Measurements from ENCODE around the gene NFIC. TPM values are rescaled to one million over a fixed set of nuclear protein-coding genes. Genes with fewer than 3 reads are reported as not detected.

The NFIC gene
- total RNA-seq, 6 donors from 2014 or later = 96.1 to 175 (median 154) TPM

- no peaks in the 10 kb centered on the region for H3K9me3 ChIP-seq
- peaks cover 0 to 37% (median 0%) of the 10 kb centered on the region in 4 donors for H3K36me3 ChIP-seq
- no peak overlapping the region for H3K4me3 ChIP-seq
- ATAC-seq (ENCODE audit: low FRiP score in 2 of 2) (no peak), DNase-seq (no peak)
- peaks cover 32 to 45% (median 43%) of the 10 kb centered on the region in 4 donors for H3K4me1 ChIP-seq
- H3K27me3 ChIP-seq = no peaks in the 10 kb centered on the region
- H3K27ac ChIP-seq = peak overlapping the region in 3 of 4 donors; percentile 18 to 53 (median 28)
- TF ChIP-seq POLR2AphosphoS5 (IDR thresholded peaks at IDR 0.05) (no peak), EP300 (IDR thresholded peaks at IDR 0.05) (no peak), CTCF (IDR thresholded peaks at IDR 0.05) (no peak), POLR2A (IDR thresholded peaks at IDR 0.05) (no peak)
- 67 to 84% methylated on average over 6 to 8 of the region's 11 CpGs for WGBS, 2 donors
Observed at GRCh38 chr19:3392480-3392879, 26.1 kb downstream of the NFIC start.

- Histone ChIP-seq H3K27me3 (no peaks in the 10 kb centered on the region), H3K4me3 (peak overlapping the region in 2 of 4 donors; percentile 24 to 42), H3K9me3 (no peaks in the 10 kb centered on the region), H3K4me1 (peaks cover 36 to 48% (median 45%) of the 10 kb centered on the region in 4 donors), H3K36me3 (peaks cover 0 to 24% (median 0%) of the 10 kb centered on the region in 4 donors), H3K27ac (peak overlapping the region; percentile 72 to 97 (median 86))
- no peak for ATAC-seq (ENCODE audit: low FRiP score in 2 of 2)
- TF ChIP-seq POLR2A (IDR thresholded peaks at IDR 0.05) (no peak), POLR2AphosphoS5 (IDR thresholded peaks at IDR 0.05) (no peak), CTCF (IDR thresholded peaks at IDR 0.05) (no peak), EP300 (IDR thresholded peaks at IDR 0.05) (no peak)
- 80 to 83% methylated on average over 8 of the region's 8 CpGs for WGBS, 2 donors
- DNase-seq = no peak
Observed at GRCh38 chr19:3396881-3397265, 30.5 kb downstream of the NFIC start.

- DNase-seq (peak; percentile 56 to 85), ATAC-seq (ENCODE audit: low FRiP score in 2 of 2) (peak; percentile 62 to 65)
- H3K4me1 ChIP-seq = peaks cover 36 to 48% (median 44%) of the 10 kb centered on the region in 4 donors
- peaks cover 0 to 21% (median 0%) of the 10 kb centered on the region in 4 donors for H3K36me3 ChIP-seq
- peak overlapping the region; percentile 72 to 97 (median 86) for H3K27ac ChIP-seq
- peak overlapping the region in 2 of 4 donors; percentile 31 to 42 for H3K4me3 ChIP-seq
- H3K27me3 ChIP-seq = no peaks in the 10 kb centered on the region
- TF ChIP-seq CTCF (IDR thresholded peaks at IDR 0.05) (peak in 1 of 6 experiments; percentile 9), EP300 (IDR thresholded peaks at IDR 0.05) (peak in 1 of 4 donors; percentile 10), POLR2A (IDR thresholded peaks at IDR 0.05) (no peak), POLR2AphosphoS5 (IDR thresholded peaks at IDR 0.05) (peak; percentile 18 to 53)
- H3K9me3 ChIP-seq = no peaks in the 10 kb centered on the region
- WGBS, 2 donors = 42 to 52% methylated on average over 9 to 17 of the region's 17 CpGs
Observed at GRCh38 chr19:3397266-3398022, 31.1 kb downstream of the NFIC start.

GRCh38 chr19:3398114-3398899, 31.9 kb downstream of the NFIC start:
- Histone ChIP-seq H3K4me3 (peak overlapping the region in 3 of 4 donors; percentile 26 to 42 (median 31)), H3K27ac (peak overlapping the region; percentile 72 to 97 (median 86)), H3K36me3 (peaks cover 0 to 16% (median 0%) of the 10 kb centered on the region in 4 donors), H3K4me1 (peaks cover 43 to 53% (median 50%) of the 10 kb centered on the region in 4 donors), H3K27me3 (no peaks in the 10 kb centered on the region), H3K9me3 (no peaks in the 10 kb centered on the region)
- DNase-seq (peak; percentile 90 to 91), ATAC-seq (ENCODE audit: low FRiP score in 2 of 2) (peak; percentile 82 to 84)
- WGBS, 2 donors = 59 to 83% methylated on average over 10 to 28 of the region's 31 CpGs
- TF ChIP-seq POLR2AphosphoS5 (IDR thresholded peaks at IDR 0.05) (peak; percentile 51 to 94), CTCF (IDR thresholded peaks at IDR 0.05) (no peak), POLR2A (IDR thresholded peaks at IDR 0.05) (peak in 1 of 4 donors; percentile 61), EP300 (IDR thresholded peaks at IDR 0.05) (peak in 1 of 4 donors; percentile 84)

All from upper lobe of left lung (tissue), 6 donors.